Peyer's patch (tissue), 4 donors: ENCODE measurements around the gene PRKCZ. TPM values are rescaled to one million over a fixed set of nuclear protein-coding genes. Genes with fewer than 3 reads are reported as not detected.

Experiments
- DNase-seq, 3 donors: peaks; one replicate each; pipeline ENCODE4 v3.0.0-alpha.2; 2017 to 2019
- H3K27ac ChIP-seq, 4 donors: fragments of 200-600 bp; sonication (generic); one replicate each; pipeline ENCODE4 v1.5.1; 2016 to 2019
- H3K27me3 ChIP-seq, 2 donors: fragments of 200-600 bp; sonication (generic); one replicate each; pipeline ENCODE4 v1.5.1; 2019
- H3K36me3 ChIP-seq, 3 donors: fragments of 200-600 bp; sonication (generic); one replicate each; pipeline ENCODE4 v1.5.1; 2016 to 2019
- H3K4me1 ChIP-seq, 4 donors: fragments of 200-600 bp; sonication (generic); one replicate each; pipeline ENCODE4 v1.5.1; 2016 to 2019
- H3K4me3 ChIP-seq, 4 donors: fragments of 200-600 bp; sonication (generic); 1 replicate in 3 of 4; 2 replicates in 1 of 4; pipeline ENCODE4 v1.5.1; 2016 to 2019; ENCODE audit warnings: mild to moderate bottlenecking in 1 of 4
- H3K9me3 ChIP-seq, 4 donors: fragments of 200-600 bp; sonication (generic); one replicate each; pipeline ENCODE4 v1.5.1; 2016 to 2019; ENCODE audit warnings: mild to moderate bottlenecking in 1 of 4
- POLR2A ChIP-seq, 2 donors: fragments of 450-650 bp; IDR thresholded peaks; one replicate each; pipeline ENCODE4 v1.5.1; 2017; ENCODE audit warnings: antibody characterized with exemption in 2 of 2, mild to moderate bottlenecking in 2 of 2, moderate library complexity in 2 of 2
- total RNA-seq, 4 donors: library from RNA; depleted of rRNA; stranded (reverse); fragments of >200 nt; gene quantifications; one replicate each; pipeline ENCODE4 v1.1.0, GENCODE V29; 2016
- TF ChIP-seq, protein P1 (sequence below), 6 experiments: fragments of 450-650 bp in 4 of 6; fragments of 200-600 bp in 2 of 6; sonication (generic) in 1 of 6; IDR thresholded peaks; one replicate each; pipeline ENCODE4 v1.5.1; 2017 to 2019; ENCODE audit warnings: antibody characterized with exemption in 6 of 6, mild to moderate bottlenecking in 3 of 6, moderate library complexity in 1 of 6

PRKCZ gene
- total RNA-seq, 4 donors from 2014 or later: 51.2 to 105 (median 93.6) TPM

DNA sequence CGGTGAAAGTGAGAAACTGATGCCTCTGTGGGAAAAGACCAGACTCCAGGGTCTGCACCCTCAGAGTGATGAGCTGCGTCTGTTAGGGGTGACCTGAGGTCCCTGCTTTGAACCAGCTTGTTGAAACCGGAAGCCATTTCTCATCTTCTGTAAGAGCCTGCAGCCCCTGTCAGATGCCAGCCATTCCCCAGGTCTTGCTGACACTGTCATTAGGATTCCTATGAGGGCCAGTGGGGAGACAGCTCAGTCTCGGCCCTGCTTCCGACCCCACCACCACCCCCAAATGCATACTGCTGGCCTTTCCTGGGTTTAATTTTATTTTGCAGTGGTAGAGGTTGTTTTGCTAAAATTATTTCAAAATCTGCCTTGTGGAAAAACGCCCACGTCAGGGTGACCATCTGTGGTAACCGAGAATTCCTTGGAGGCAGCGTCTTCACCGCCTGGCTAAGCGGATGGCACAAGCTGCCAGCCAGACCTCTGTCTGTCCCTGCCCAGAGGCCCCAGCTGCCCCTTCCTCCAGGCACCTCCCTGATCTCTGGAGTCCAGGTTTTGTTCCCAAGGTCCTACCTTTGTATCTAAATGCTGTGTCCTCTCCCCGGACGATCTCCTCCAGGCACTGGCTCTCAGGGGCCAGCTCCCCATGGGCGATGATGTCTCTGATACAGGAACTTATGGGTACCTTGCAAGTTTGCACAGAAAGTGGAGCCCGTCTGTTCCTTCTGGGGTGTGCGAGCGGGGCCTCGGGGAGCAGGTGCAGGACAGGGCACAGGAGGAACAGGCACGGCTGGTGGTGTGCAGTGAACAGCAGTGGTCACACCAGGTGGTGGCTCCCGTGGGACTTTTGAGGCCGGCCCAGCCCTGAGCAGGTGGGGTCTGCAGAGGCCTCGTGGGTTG is 49.9 kb downstream of the PRKCZ start:
- peak in 2 of 3 donors; percentile 67 to 70 for DNase-seq
- TF ChIP-seq, protein P1, sequence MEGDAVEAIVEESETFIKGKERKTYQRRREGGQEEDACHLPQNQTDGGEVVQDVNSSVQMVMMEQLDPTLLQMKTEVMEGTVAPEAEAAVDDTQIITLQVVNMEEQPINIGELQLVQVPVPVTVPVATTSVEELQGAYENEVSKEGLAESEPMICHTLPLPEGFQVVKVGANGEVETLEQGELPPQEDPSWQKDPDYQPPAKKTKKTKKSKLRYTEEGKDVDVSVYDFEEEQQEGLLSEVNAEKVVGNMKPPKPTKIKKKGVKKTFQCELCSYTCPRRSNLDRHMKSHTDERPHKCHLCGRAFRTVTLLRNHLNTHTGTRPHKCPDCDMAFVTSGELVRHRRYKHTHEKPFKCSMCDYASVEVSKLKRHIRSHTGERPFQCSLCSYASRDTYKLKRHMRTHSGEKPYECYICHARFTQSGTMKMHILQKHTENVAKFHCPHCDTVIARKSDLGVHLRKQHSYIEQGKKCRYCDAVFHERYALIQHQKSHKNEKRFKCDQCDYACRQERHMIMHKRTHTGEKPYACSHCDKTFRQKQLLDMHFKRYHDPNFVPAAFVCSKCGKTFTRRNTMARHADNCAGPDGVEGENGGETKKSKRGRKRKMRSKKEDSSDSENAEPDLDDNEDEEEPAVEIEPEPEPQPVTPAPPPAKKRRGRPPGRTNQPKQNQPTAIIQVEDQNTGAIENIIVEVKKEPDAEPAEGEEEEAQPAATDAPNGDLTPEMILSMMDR (IDR thresholded peaks at IDR 0.05): no peak
- no peak for TF ChIP-seq POLR2A (IDR thresholded peaks at IDR 0.05)
- H3K27ac ChIP-seq: no peak overlapping the region
- H3K27me3 ChIP-seq: no peaks in the 10 kb centered on the region
- peaks cover 0 to 11% (median 3%) of the 10 kb centered on the region in 4 donors for H3K9me3 ChIP-seq
- H3K36me3 ChIP-seq: peaks cover 0 to 9% (median 0%) of the 10 kb centered on the region in 3 donors
- H3K4me3 ChIP-seq: no peak overlapping the region
- H3K4me1 ChIP-seq: peaks cover 0 to 28% (median 0%) of the 10 kb centered on the region in 4 donors

DNA sequence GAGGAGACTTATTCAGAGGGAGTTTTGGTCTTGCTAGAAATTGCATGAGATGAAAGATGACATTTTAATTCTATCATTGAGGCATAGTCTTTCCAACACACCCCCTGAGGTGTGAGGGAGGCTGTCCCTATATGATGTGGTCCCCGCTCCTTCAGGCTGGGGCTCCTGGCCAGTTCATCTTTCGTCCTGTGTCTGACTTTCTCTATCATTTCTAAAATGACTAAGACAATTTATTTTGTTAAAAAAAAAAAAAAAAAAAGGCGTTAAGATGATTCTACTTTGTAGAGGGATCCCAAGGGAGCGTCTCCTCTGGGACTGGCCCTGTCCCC is 50.5 kb downstream of the PRKCZ start:
- no peaks in the 10 kb centered on the region for H3K27me3 ChIP-seq
- peaks cover 0 to 28% (median 0%) of the 10 kb centered on the region in 4 donors for H3K4me1 ChIP-seq
- TF ChIP-seq, protein P1 (IDR thresholded peaks at IDR 0.05): no peak
- TF ChIP-seq POLR2A (IDR thresholded peaks at IDR 0.05): no peak
- peaks cover 0 to 11% (median 3%) of the 10 kb centered on the region in 4 donors for H3K9me3 ChIP-seq
- H3K4me3 ChIP-seq: no peak overlapping the region
- no peak for DNase-seq
- H3K27ac ChIP-seq: no peak overlapping the region
- peaks cover 0 to 10% (median 0%) of the 10 kb centered on the region in 3 donors for H3K36me3 ChIP-seq

DNA sequence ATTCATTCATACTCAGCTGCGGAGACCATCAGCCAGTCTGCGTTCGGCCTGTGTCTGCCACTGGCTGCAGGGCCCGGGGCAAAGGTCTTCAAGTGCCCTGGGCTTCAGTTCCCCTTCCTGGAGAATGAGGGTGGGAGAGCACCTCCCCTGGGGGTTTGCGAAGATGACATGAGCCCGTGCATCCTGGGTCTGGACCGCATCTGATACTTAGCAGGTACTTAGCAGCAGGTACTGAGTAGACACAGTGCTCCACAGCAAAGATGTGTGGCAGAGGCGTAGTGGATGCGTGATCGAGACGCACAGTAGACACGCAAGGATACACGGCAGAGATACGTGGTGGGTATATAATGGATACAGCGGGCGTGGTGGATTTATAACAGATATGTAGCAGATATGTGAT is 51.3 kb downstream of the PRKCZ start:
- H3K4me1 ChIP-seq: peaks cover 0 to 28% (median 0%) of the 10 kb centered on the region in 4 donors
- peaks cover 0 to 11% (median 3%) of the 10 kb centered on the region in 4 donors for H3K9me3 ChIP-seq
- H3K36me3 ChIP-seq: peaks cover 0 to 18% (median 0%) of the 10 kb centered on the region in 3 donors
- no peak for DNase-seq
- TF ChIP-seq, protein P1 (IDR thresholded peaks at IDR 0.05): no peak
- no peak for TF ChIP-seq POLR2A (IDR thresholded peaks at IDR 0.05)
- no peaks in the 10 kb centered on the region for H3K27me3 ChIP-seq
- no peak overlapping the region for H3K4me3 ChIP-seq
- H3K27ac ChIP-seq: no peak overlapping the region

DNA sequence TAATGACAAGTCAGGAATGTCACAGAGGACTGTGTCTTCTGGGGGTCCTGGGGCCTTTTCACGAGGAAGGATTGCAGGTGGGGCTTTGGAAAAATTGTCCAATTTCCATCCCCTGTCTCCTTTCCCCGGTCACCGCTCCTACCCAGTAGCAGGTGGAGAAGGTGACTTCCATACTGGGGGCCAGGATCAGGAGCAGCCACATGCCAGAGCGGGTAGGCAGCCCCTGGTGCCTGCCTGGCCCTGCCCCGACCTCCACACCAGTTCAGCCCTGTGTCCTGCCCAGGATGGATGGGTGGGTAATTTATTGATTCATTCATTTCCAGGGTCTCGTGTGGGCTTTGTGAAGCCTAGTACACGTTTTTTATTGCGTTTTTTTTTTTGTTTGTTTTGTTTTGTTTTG is 51.7 kb downstream of the PRKCZ start:
- Histone ChIP-seq H3K27ac (no peak overlapping the region), H3K9me3 (peaks cover 0 to 7% (median 3%) of the 10 kb centered on the region in 4 donors), H3K4me1 (peaks cover 0 to 28% (median 0%) of the 10 kb centered on the region in 4 donors), H3K36me3 (peaks cover 0 to 18% (median 0%) of the 10 kb centered on the region in 3 donors), H3K4me3 (no peak overlapping the region), H3K27me3 (no peaks in the 10 kb centered on the region)
- DNase-seq: no peak
- TF ChIP-seq, protein P1 (IDR thresholded peaks at IDR 0.05): no peak
- TF ChIP-seq POLR2A (IDR thresholded peaks at IDR 0.05): no peak

DNA sequence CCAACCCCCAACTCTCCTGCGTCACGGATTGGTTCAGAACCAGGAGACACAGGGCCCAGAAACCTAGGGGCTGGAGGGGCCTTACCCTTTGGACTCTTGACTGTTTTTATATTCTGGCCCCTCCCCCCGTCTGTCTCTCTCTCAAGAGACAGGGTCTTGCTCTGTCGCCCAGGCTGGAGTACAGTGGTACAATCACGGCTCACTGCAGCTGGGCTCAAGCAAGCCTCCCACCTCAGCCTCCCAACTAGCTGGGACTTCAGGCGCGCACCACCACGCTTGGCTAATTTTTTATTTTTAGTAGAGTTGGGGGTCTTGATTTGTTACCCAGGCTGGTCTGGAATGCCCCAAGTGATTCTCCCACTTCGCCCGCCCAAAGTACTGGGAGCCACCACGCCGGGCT is 52.5 kb downstream of the PRKCZ start:
- Histone ChIP-seq H3K27me3 (no peaks in the 10 kb centered on the region), H3K9me3 (peaks cover 0 to under 1% (median 0%) of the 10 kb centered on the region in 4 donors), H3K36me3 (peaks cover 0 to 15% (median 0%) of the 10 kb centered on the region in 3 donors), H3K4me1 (peaks cover 0 to 27% (median 0%) of the 10 kb centered on the region in 4 donors), H3K27ac (no peak overlapping the region), H3K4me3 (no peak overlapping the region)
- DNase-seq: no peak
- TF ChIP-seq POLR2A (IDR thresholded peaks at IDR 0.05): no peak
- TF ChIP-seq, protein P1 (IDR thresholded peaks at IDR 0.05): no peak
